ENCODE measurements around the gene HRH2.
"Not testable (repeated sequence)": the region's sequence is repeated elsewhere in the genome, so short reads cannot be mapped to it uniquely, and the experiment has no call there.

HRH2 gene

GRCh38 chr5:175715627-175716522, 58.0 kb downstream of the HRH2 start:
- DNase-seq: no peak

- no peak for DNase-seq
Observed at GRCh38 chr5:175717837-175718236, 60.0 kb downstream of the HRH2 start.

GRCh38 chr5:175718401-175719108, 60.7 kb downstream of the HRH2 start:
- peak; percentile 5 for DNase-seq

GRCh38 chr5:175719109-175719432, 61.2 kb downstream of the HRH2 start:
- not testable (repeated sequence) for DNase-seq

GRCh38 chr5:175724314-175725275, 66.7 kb downstream of the HRH2 start:
- no peak for DNase-seq

GRCh38 chr5:175728316-175728715, 70.4 kb downstream of the HRH2 start:
- no peak for DNase-seq

GRCh38 chr5:175728885-175729828, 71.3 kb downstream of the HRH2 start:
- no peak for DNase-seq

GRCh38 chr5:175729829-175730277, 72.0 kb downstream of the HRH2 start:
- DNase-seq: peak; percentile 77

- no peak for DNase-seq
Observed at GRCh38 chr5:175731172-175731571, 73.3 kb downstream of the HRH2 start.

GRCh38 chr5:175731756-175732465, 74.0 kb downstream of the HRH2 start:
- DNase-seq: no peak

GRCh38 chr5:175733017-175733416, 75.1 kb downstream of the HRH2 start:
- no peak for DNase-seq

- no peak for DNase-seq
Observed at GRCh38 chr5:175734016-175734415, 76.1 kb downstream of the HRH2 start.

- no peak for DNase-seq
Observed at GRCh38 chr5:175734501-175734900, 76.6 kb downstream of the HRH2 start.

GRCh38 chr5:175735701-175736100, 77.8 kb downstream of the HRH2 start:
- DNase-seq: no peak

- DNase-seq: no peak
Observed at GRCh38 chr5:175736652-175737051, 78.8 kb downstream of the HRH2 start.

GRCh38 chr5:175737481-175737880, 79.6 kb downstream of the HRH2 start:
- no peak for DNase-seq

- DNase-seq: no peak
Observed at GRCh38 chr5:175738126-175738525, 80.3 kb downstream of the HRH2 start.

GRCh38 chr5:175738602-175739133, 80.8 kb downstream of the HRH2 start:
- no peak for DNase-seq

GRCh38 chr5:175740014-175740413, 82.1 kb downstream of the HRH2 start:
- DNase-seq: no peak

GRCh38 chr5:175741556-175741955, 83.7 kb downstream of the HRH2 start:
- no peak for DNase-seq
